B cell (primary cell): ENCODE results near the gene HOGA1.
"Not testable (repeated sequence)": the region's sequence is repeated elsewhere in the genome, so short reads cannot be mapped to it uniquely, and the experiment has no call there.

Source experiments
- EZH2 ChIP-seq: IDR thresholded peaks from 2 replicates; pipeline ENCODE4 v1.6.1; 2012; ENCODE audit warnings: borderline replicate concordance, low read depth, mild to moderate bottlenecking, moderate library complexity, low read length; ENCODE audit not compliant: insufficient read depth, poor library complexity, severe bottlenecking
- TF ChIP-seq, protein P1 (sequence below): fragments of 200-600 bp; IDR thresholded peaks from one replicate; pipeline ENCODE4 v1.8.0; 2022; ENCODE audit warnings: antibody characterized with exemption, mild to moderate bottlenecking

DNA sequence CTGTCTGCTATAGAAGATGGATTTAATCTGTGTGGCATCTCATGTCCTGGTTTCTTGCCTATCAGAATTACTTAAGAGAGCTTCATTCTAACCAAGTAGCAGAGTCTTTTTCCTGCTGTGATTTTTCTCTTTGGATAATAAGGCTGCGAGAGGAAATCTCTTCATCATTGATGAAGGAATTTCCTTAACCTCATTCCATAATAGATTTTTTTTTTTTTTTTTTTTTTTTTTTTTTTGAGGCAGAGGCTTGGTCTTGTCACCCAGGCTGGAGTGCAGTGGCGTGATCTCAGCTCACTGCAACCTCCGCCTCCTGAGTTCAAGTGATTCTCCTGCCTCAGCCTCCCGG, 65.2 kb downstream of the HOGA1 start:
- TF ChIP-seq, protein P1, sequence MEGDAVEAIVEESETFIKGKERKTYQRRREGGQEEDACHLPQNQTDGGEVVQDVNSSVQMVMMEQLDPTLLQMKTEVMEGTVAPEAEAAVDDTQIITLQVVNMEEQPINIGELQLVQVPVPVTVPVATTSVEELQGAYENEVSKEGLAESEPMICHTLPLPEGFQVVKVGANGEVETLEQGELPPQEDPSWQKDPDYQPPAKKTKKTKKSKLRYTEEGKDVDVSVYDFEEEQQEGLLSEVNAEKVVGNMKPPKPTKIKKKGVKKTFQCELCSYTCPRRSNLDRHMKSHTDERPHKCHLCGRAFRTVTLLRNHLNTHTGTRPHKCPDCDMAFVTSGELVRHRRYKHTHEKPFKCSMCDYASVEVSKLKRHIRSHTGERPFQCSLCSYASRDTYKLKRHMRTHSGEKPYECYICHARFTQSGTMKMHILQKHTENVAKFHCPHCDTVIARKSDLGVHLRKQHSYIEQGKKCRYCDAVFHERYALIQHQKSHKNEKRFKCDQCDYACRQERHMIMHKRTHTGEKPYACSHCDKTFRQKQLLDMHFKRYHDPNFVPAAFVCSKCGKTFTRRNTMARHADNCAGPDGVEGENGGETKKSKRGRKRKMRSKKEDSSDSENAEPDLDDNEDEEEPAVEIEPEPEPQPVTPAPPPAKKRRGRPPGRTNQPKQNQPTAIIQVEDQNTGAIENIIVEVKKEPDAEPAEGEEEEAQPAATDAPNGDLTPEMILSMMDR, result not testable (repeated sequence)
- not testable (repeated sequence) for TF ChIP-seq EZH2
